ENCODE measurements around the gene CTSD. TPM values are rescaled to one million over a fixed set of nuclear protein-coding genes. Genes with fewer than 3 reads are reported as not detected.

CTSD gene
- total RNA-seq, 2 experiments from 2014 or later = 52.0 to 58.7 TPM

- Mint-ChIP-seq H3K36me3 (no peaks in the 10 kb centered on the region), H3K27ac (no peak overlapping the region), H3K27me3 (no peaks in the 10 kb centered on the region), H3K4me1 (ENCODE audit: low read depth) (peaks cover 26% of the 10 kb centered on the region), H3K9me3 (no peaks in the 10 kb centered on the region), H3K4me3 (no peak overlapping the region)
- CTCF ChIA-PET = interaction anchor here (0.7 to 1.7 kb wide), 4 partner anchors 64 to 113 kb away, joined by 3 to 7 read pairs (median 5); no protein-coding TSS in a partner anchor
- POLR2A ChIA-PET = no interaction called here
- DNase-seq = no peak
- intact Hi-C loops (cut with micrococcal nuclease) = no loop called here
Measured at GRCh38 chr11:1765871-1766718, 2.4 kb upstream of the CTSD start.

DNA sequence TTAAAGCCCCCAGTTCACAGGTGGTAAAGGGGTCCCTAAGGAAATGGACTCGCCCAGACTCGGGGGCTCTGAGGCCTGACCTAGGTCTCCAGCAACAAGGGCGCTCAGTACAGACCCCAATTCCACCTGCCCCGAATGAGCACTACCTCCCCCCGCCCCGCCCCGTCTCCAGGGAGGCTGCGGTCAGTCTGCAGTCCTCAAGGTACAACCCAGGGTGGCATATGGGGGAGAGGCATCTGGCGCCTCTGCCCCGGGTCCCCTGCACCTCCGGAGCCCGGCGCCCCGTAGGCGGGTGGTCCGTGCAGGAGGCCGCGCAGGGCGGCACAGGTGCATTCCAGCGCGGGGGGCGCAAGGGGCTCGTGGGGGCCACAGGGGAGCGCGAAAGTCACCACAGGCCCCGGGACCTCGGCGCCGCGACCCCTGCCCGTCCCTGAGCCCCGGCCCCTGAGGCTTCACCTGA lies 361 bp downstream of the CTSD start:
- no peaks in the 10 kb centered on the region for H3K27me3 Mint-ChIP-seq
- H3K4me3 Mint-ChIP-seq = peak overlapping the region; percentile 51
- no peaks in the 10 kb centered on the region for H3K9me3 Mint-ChIP-seq
- no peak overlapping the region for H3K27ac Mint-ChIP-seq
- H3K4me1 Mint-ChIP-seq (ENCODE audit: low read depth) = peaks cover 38% of the 10 kb centered on the region
- CTCF ChIA-PET = interaction anchor here (1.0 to 1.5 kb wide), 2 partner anchors 18 to 72 kb away, joined by 3 read pairs; no protein-coding TSS in a partner anchor
- POLR2A ChIA-PET = interaction anchor here (1.5 kb wide), 1 partner anchor 10 kb away, joined by 4 read pairs; no protein-coding TSS in a partner anchor
- DNase-seq = no peak
- intact Hi-C loops (cut with micrococcal nuclease) = loop anchor here (2.0 kb wide), 1 partner anchor 87 kb away; no protein-coding TSS in a partner anchor
- no peaks in the 10 kb centered on the region for H3K36me3 Mint-ChIP-seq

- Mint-ChIP-seq H3K4me1 (ENCODE audit: low read depth) (peaks cover 39% of the 10 kb centered on the region), H3K36me3 (no peaks in the 10 kb centered on the region), H3K9me3 (no peaks in the 10 kb centered on the region), H3K27ac (no peak overlapping the region), H3K27me3 (no peaks in the 10 kb centered on the region), H3K4me3 (peak overlapping the region; percentile 51)
- intact Hi-C loops (cut with micrococcal nuclease) = loop anchor here (2.0 kb wide), 1 partner anchor 88 kb away; no protein-coding TSS in a partner anchor
- ChIA-PET POLR2A (no interaction called here), CTCF (interaction anchor here (1.1 to 2.1 kb wide), 2 partner anchors 69 to 70 kb away, joined by 4 to 12 read pairs; no protein-coding TSS in a partner anchor)
- DNase-seq = no peak
Measured at GRCh38 chr11:1762537-1763302, 1.0 kb downstream of the CTSD start.

DNA sequence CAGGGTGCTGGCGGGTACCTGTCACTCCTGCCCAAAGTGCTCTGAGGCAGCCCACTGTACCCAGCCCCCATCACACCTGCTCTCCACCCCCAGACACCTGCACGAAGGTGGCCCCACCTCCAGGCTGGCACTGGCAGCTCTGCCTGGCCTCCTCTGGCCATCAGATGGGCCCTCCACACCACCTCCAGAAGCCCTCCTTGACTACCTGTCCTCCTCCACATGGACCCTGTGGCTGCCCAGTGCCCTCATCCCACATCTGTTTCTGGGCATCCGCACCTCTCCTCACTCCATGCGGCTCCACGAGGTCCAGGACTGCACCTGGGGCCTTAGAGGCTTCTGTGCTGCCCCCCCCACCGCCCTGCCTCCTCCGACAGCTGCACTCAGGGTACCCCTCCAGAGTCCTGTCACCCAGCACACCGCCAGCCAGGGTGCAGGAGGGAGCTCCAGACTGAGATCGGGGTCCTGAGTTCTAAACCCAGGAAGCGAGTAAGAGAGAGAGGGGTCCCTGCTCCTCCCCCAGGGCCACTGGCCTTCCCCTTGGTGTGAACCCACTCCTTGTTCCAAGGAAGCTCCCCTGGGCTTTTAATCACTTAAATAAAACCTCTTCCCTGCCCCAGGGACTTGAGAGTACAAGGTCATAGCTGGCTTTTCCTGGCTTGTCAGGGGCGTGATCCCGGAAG lies 1.7 kb downstream of the CTSD start:
- CTCF ChIA-PET = interaction anchor here (1.1 to 2.1 kb wide), 2 partner anchors 68 to 71 kb away, joined by 4 to 12 read pairs; no protein-coding TSS in a partner anchor
- Mint-ChIP-seq H3K36me3 (peaks cover 2% of the 10 kb centered on the region), H3K27ac (peak overlapping the region; percentile 10), H3K27me3 (no peaks in the 10 kb centered on the region), H3K4me1 (ENCODE audit: low read depth) (peaks cover 46% of the 10 kb centered on the region), H3K9me3 (no peaks in the 10 kb centered on the region), H3K4me3 (peak overlapping the region; percentile 51)
- intact Hi-C loops (cut with micrococcal nuclease) = loop anchor here (2.0 kb wide), 1 partner anchor 89 kb away; no protein-coding TSS in a partner anchor
- no peak for DNase-seq
- POLR2A ChIA-PET = no interaction called here

GRCh38 chr11:1761110-1761856 lies 2.4 kb downstream of the CTSD start:
- POLR2A ChIA-PET = no interaction called here
- DNase-seq = no peak
- Mint-ChIP-seq H3K27me3 (no peaks in the 10 kb centered on the region), H3K36me3 (peaks cover 2% of the 10 kb centered on the region), H3K9me3 (no peaks in the 10 kb centered on the region), H3K27ac (no peak overlapping the region), H3K4me1 (ENCODE audit: low read depth) (peaks cover 52% of the 10 kb centered on the region), H3K4me3 (no peak overlapping the region)
- CTCF ChIA-PET = interaction anchor here (2.1 kb wide), 1 partner anchor 67 kb away, joined by 12 read pairs; no protein-coding TSS in a partner anchor
- intact Hi-C loops (cut with micrococcal nuclease) = no loop called here

- no peaks in the 10 kb centered on the region for H3K9me3 Mint-ChIP-seq
- no peak overlapping the region for H3K27ac Mint-ChIP-seq
- intact Hi-C loops (cut with micrococcal nuclease) = no loop called here
- no peaks in the 10 kb centered on the region for H3K27me3 Mint-ChIP-seq
- H3K4me1 Mint-ChIP-seq (ENCODE audit: low read depth) = peaks cover 60% of the 10 kb centered on the region
- ChIA-PET CTCF (interaction anchor here (0.6 to 2.1 kb wide), 2 partner anchors 29 to 67 kb away, joined by 3 to 12 read pairs; no protein-coding TSS in a partner anchor), POLR2A (no interaction called here)
- DNase-seq = no peak
- H3K4me3 Mint-ChIP-seq = no peak overlapping the region
- H3K36me3 Mint-ChIP-seq = peaks cover 2% of the 10 kb centered on the region
Measured at GRCh38 chr11:1760351-1761109, 3.2 kb downstream of the CTSD start.

GRCh38 chr11:1759851-1760220 lies 3.9 kb downstream of the CTSD start:
- Mint-ChIP-seq H3K36me3 (peaks cover 4% of the 10 kb centered on the region), H3K4me1 (ENCODE audit: low read depth) (peaks cover 62% of the 10 kb centered on the region), H3K27me3 (no peaks in the 10 kb centered on the region), H3K27ac (no peak overlapping the region), H3K9me3 (no peaks in the 10 kb centered on the region), H3K4me3 (no peak overlapping the region)
- ChIA-PET CTCF (no interaction called here), POLR2A (no interaction called here)
- DNase-seq = no peak
- intact Hi-C loops (cut with micrococcal nuclease) = loop anchor here (2.0 kb wide), 1 partner anchor 13 kb away; no protein-coding TSS in a partner anchor

- CTCF ChIA-PET = no interaction called here
- peaks cover 5% of the 10 kb centered on the region for H3K36me3 Mint-ChIP-seq
- no peaks in the 10 kb centered on the region for H3K9me3 Mint-ChIP-seq
- DNase-seq = no peak
- peak overlapping the region; percentile 83 for H3K27ac Mint-ChIP-seq
- H3K4me1 Mint-ChIP-seq (ENCODE audit: low read depth) = peaks cover 59% of the 10 kb centered on the region
- no peak overlapping the region for H3K4me3 Mint-ChIP-seq
- POLR2A ChIA-PET = no interaction called here
- H3K27me3 Mint-ChIP-seq = no peaks in the 10 kb centered on the region
- intact Hi-C loops (cut with micrococcal nuclease) = loop anchor here (2.0 kb wide), 1 partner anchor 14 kb away; no protein-coding TSS in a partner anchor
Measured at GRCh38 chr11:1759151-1759850, 4.4 kb downstream of the CTSD start.

DNA sequence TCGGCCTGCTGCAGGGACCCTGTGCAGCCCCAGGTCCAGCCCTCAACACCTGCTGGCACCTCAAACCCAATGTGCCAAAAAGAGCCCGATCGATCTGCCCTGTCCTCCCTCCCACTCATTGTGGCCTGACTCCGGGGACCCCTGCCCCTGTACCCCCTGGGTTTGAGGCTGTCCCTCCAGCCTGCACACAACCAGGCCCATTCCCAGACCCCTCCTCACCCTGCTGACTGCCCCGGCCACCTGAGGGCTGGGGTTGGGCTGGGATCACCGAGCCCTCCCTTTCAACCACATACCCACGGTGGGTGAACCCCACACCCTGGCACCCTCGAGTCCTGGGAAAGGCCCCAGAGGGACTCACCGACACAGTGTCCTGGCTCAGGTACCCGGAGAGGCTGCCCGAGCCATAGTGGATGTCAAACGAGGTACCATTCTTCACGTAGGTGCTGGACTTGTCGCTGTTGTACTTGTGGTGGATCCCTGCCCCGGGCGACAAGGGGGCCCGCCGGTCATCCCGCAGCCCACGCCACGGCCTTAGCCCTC lies 5.0 kb downstream of the CTSD start:
- DNase-seq = no peak
- H3K4me1 Mint-ChIP-seq (ENCODE audit: low read depth) = peaks cover 57% of the 10 kb centered on the region
- no peaks in the 10 kb centered on the region for H3K27me3 Mint-ChIP-seq
- ChIA-PET POLR2A (interaction anchor here (1.6 kb wide), 1 partner anchor 14 kb away, joined by 4 read pairs; no protein-coding TSS in a partner anchor), CTCF (interaction anchor here (2.6 kb wide), 1 partner anchor 65 kb away, joined by 11 read pairs; no protein-coding TSS in a partner anchor)
- peak overlapping the region; percentile 83 for H3K27ac Mint-ChIP-seq
- H3K36me3 Mint-ChIP-seq = peaks cover 5% of the 10 kb centered on the region
- H3K4me3 Mint-ChIP-seq = no peak overlapping the region
- no peaks in the 10 kb centered on the region for H3K9me3 Mint-ChIP-seq
- intact Hi-C loops (cut with micrococcal nuclease) = loop anchor here (2.0 kb wide), 1 partner anchor 14 kb away; no protein-coding TSS in a partner anchor

Measured in activated CD4-positive, alpha-beta memory T cell treated with anti-CD3 and anti-CD28 coated beads for 36 hours (primary cell).